Pancreas (tissue), 10 donors: ENCODE results near the gene KIF20B. TPM values are rescaled to one million over a fixed set of nuclear protein-coding genes. Genes with fewer than 3 reads are reported as not detected.

ENCODE experiments used
- ATAC-seq, 4 donors: fragments of 200-7000 bp; cut with Tn5 transposase; one replicate each; pipeline versions ENCODE4 v1.8.0 to v1.9.1; 2020; ENCODE audit warnings: mild to moderate bottlenecking in 4 of 4, moderate library complexity in 4 of 4
- DNase-seq, 6 donors: peaks; one replicate each; pipeline ENCODE4 v3.0.0-alpha.2; 2020
- FAIRE-seq: peaks from 2 replicates; lab custom pipeline; 2012; peaks lifted over from hg19 to GRCh38; lab: Jason Lieb, UNC
- H3K27ac ChIP-seq, 4 donors: fragments of 200-600 bp; sonication (generic); 1 replicate in 3 of 4; 2 replicates in 1 of 4; pipeline versions ENCODE4 v1.5.0 to v1.8.0; 2020
- H3K27me3 ChIP-seq, 4 donors: fragments of 200-600 bp; one replicate each; pipeline ENCODE4 v1.8.0; 2021
- H3K36me3 ChIP-seq, 3 donors: fragments of 200-600 bp; sonication (generic) in 1 of 3; one replicate each; pipeline versions ENCODE4 v1.5.0 to v1.8.0; 2020 to 2021
- H3K4me1 ChIP-seq, 3 donors: fragments of 200-600 bp; one replicate each; pipeline ENCODE4 v1.8.0; 2021
- H3K4me3 ChIP-seq, 4 donors: fragments of 200-600 bp; sonication (generic) in 2 of 4; one replicate each; pipeline versions ENCODE4 v1.5.0 to v1.8.0; 2020 to 2021
- H3K9me3 ChIP-seq, 4 donors: fragments of 200-600 bp; one replicate each; pipeline ENCODE4 v1.8.0; 2021
- WGBS, 2 donors: extraction: QIAGEN DNeasy Blood & Tissue Kit; methylation state at CpG; one replicate each; pipeline ENCODE4 v1.1.7; 2013; 5-methylcytosine and 5-hydroxymethylcytosine counted together
- intact Hi-C, 3 donors: fragments of 100-400 bp; cut with DNase I; formaldehyde crosslinking; loops; one replicate each; pipeline versions ENCODE4 v1.11.1 to v1.14.2; 2022
- polyA plus RNA-seq, 2 donors: library from polyadenylated mRNA; stranded (reverse); fragments of 200-250 nt; gene quantifications; one replicate each; pipeline ENCODE4 v1.2.3, GENCODE V29; 2013
- total RNA-seq, 6 donors: library from RNA; stranded (reverse); fragmentation: NEBNext Ultra II Directional in 4 of 6; extraction: Animal tissue kit (Norgen Biotek cat#: 25700) in 4 of 6; gene quantifications; one replicate each; pipeline versions ENCODE4 v1.2.1 to v1.2.4, GENCODE V29; 2021 to 2023
- TF ChIP-seq, protein P1 (sequence below), 4 donors: fragments of 200-600 bp; sonication (generic) in 3 of 4; IDR thresholded peaks; one replicate each; pipeline versions ENCODE4 v1.5.0 to v1.8.0; 2021; ENCODE audit warnings: antibody characterized with exemption in 4 of 4
- donor health status: healthy with polysubstance abuse.
- donor health status: DM: no; HTN: no; CAD: no; lungs with moderate emphysema.
- donor health status: DM: no; HTN: no; CAD: no.
- donor health status: control.
- donor health status: control.
- donor health status: Bipolar disorder and iron deficiency.
- donor health status: DM: yes; HTN: yes; CAD: no.
- donor health status: DM: no; HTN: no; CAD: no.
- donor health status: DM: no; HTN: no; CAD: no.
- donor health status: DM: yes; HTN: yes; CAD: no.

Gene KIF20B
- total and polyA plus RNA-seq, 8 donors: 0.34 to 2.5 (median 1.3) TPM

DNA sequence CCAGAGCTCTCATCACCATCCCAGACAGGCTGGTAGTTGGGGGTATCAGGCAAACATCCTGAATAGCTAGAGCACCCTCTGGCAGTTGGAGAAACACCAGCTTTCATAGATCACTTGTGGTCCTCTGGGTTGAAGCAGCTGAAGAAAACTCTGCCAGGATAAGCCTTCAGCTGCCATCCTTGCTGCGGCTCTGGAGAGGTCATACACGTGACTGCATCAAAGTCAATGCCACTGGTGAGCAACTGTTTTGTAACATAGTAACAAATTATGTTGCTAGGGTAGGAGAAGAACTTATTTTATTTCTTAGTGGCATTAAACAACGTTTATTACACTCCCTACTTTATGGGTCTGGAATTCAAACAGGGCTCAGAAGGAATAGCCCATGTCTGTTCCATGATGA lies 37.2 kb upstream of the KIF20B start:
- WGBS, 2 donors: 58 to 61% methylated on average over 3 of the region's 3 CpGs
- Histone ChIP-seq H3K4me3 (no peak overlapping the region), H3K27ac (no peak overlapping the region), H3K27me3 (no peaks in the 10 kb centered on the region), H3K9me3 (no peaks in the 10 kb centered on the region), H3K4me1 (no peaks in the 10 kb centered on the region), H3K36me3 (no peaks in the 10 kb centered on the region)
- no peak for ATAC-seq
- no peak for DNase-seq
- TF ChIP-seq, protein P1, sequence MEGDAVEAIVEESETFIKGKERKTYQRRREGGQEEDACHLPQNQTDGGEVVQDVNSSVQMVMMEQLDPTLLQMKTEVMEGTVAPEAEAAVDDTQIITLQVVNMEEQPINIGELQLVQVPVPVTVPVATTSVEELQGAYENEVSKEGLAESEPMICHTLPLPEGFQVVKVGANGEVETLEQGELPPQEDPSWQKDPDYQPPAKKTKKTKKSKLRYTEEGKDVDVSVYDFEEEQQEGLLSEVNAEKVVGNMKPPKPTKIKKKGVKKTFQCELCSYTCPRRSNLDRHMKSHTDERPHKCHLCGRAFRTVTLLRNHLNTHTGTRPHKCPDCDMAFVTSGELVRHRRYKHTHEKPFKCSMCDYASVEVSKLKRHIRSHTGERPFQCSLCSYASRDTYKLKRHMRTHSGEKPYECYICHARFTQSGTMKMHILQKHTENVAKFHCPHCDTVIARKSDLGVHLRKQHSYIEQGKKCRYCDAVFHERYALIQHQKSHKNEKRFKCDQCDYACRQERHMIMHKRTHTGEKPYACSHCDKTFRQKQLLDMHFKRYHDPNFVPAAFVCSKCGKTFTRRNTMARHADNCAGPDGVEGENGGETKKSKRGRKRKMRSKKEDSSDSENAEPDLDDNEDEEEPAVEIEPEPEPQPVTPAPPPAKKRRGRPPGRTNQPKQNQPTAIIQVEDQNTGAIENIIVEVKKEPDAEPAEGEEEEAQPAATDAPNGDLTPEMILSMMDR (IDR thresholded peaks at IDR 0.05): no peak
- FAIRE-seq: no peak
- intact Hi-C loops: no loop called here

DNA sequence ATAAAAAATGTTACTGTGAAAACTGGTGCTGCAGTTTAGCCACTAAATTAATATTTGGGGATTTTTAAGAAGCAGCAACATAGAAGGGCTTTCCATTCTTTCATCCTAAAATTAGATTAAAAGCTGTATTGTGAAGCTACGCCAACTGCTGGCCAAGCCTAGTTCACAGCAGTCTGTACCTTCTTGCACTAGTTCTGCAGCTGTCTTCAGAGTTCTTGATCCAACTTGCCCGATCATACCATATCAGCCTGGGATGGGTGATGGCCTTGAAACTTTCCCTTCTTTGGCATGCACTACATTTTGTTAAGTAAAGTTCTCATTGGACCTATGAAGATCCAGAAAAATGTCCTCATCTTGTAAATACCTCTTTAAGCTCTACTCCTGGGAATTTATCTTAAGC lies 36.1 kb upstream of the KIF20B start:
- H3K27ac ChIP-seq: no peak overlapping the region
- intact Hi-C loops: no loop called here
- 56 to 67% methylated on average over 2 of the region's 2 CpGs for WGBS, 2 donors
- DNase-seq (no peak), FAIRE-seq (no peak), ATAC-seq (no peak)
- H3K9me3 ChIP-seq: no peaks in the 10 kb centered on the region
- no peaks in the 10 kb centered on the region for H3K27me3 ChIP-seq
- H3K36me3 ChIP-seq: no peaks in the 10 kb centered on the region
- TF ChIP-seq, protein P1 (IDR thresholded peaks at IDR 0.05): no peak
- H3K4me1 ChIP-seq: no peaks in the 10 kb centered on the region
- no peak overlapping the region for H3K4me3 ChIP-seq

DNA sequence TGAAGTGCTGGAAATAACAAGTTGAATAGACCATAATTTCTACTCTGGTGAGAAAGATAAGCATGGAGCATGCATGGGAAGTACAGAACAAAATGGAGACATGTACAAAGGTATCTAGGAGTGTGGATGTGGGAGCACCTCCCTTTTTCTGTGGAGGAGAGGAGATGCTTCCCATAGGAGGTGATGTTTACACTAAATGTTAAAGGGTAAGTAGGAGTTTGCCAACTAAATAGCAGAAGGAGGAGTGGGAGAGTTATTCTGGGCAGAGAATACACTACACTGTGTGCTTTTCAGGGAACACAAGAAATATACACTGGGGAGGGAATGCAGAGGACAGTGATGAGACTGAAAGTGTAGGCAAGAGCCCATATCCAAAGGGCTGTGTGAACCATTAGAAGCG lies 35.3 kb upstream of the KIF20B start:
- H3K36me3 ChIP-seq: no peaks in the 10 kb centered on the region
- no peak overlapping the region for H3K4me3 ChIP-seq
- intact Hi-C loops: no loop called here
- H3K27ac ChIP-seq: no peak overlapping the region
- WGBS, 2 donors: 94 to 97% methylated on average over 1 of the region's 1 CpG
- no peaks in the 10 kb centered on the region for H3K9me3 ChIP-seq
- H3K4me1 ChIP-seq: no peaks in the 10 kb centered on the region
- no peaks in the 10 kb centered on the region for H3K27me3 ChIP-seq
- TF ChIP-seq, protein P1 (IDR thresholded peaks at IDR 0.05): no peak
- FAIRE-seq (no peak), ATAC-seq (no peak), DNase-seq (no peak)

DNA sequence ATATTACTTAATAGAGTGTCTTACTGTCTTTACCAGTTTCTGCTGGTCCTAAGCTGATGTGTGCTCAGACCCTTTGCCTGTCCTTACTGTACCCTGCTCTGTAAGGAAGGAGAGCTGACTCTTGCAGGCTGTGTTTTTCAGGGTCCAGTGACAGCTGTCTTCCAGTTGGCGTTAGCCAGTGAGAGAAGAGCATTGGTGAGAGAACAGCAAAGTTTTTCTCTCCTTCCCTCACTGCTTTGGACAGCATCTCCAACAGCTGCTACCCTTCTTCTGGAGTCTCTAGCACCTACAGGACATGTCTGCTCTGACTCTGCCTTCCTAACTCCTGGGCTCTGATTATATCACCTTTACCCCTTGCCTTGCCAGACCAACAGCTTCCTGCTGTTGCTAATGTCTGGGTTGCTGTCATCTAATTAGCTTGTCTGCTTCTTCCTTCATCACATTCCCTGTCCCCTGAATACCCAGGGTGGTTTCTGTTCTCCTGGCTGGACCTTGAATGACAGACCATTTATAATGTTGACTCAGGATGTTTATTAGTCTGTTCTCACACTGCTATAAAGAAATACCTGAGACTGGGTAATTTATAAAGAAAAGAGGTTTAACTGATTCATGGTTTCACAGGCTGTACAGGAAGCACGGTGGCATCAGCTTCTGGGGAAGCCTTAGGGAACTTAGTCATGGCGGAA lies 32.9 kb upstream of the KIF20B start:
- no peak for FAIRE-seq
- TF ChIP-seq, protein P1 (IDR thresholded peaks at IDR 0.05): no peak
- 90 to 91% methylated on average over 3 of the region's 3 CpGs for WGBS, 2 donors
- no peak overlapping the region for H3K27ac ChIP-seq
- H3K27me3 ChIP-seq: no peaks in the 10 kb centered on the region
- no peak for ATAC-seq
- no peak overlapping the region for H3K4me3 ChIP-seq
- DNase-seq: no peak
- no peaks in the 10 kb centered on the region for H3K4me1 ChIP-seq
- no peaks in the 10 kb centered on the region for H3K36me3 ChIP-seq
- H3K9me3 ChIP-seq: no peaks in the 10 kb centered on the region
- intact Hi-C loops: no loop called here

DNA sequence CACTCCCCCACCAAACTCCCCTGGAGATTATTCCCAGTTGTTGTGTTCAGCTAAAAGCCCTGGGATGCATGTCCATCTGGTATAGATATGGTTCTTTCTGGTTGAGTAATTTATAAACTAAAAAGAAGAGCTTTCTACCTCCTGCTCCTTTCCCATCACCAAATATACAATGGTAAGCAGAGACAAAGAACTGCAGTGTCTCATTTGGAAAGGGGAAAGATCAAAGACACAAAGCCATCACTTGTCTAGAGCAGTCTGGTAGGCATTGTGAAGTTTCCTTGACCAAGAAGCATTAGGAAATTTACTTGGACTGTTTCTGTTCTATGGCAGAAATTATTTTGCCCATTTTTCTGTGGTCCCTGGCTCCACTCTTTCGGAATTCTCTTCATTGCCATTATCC lies 31.4 kb upstream of the KIF20B start:
- no peak for FAIRE-seq
- 91 to 92% methylated on average over 1 of the region's 1 CpG for WGBS, 2 donors

More for the DNA sequence above, 31.4 kb upstream of the KIF20B start:
- Histone ChIP-seq H3K27ac (no peak overlapping the region), H3K36me3 (no peaks in the 10 kb centered on the region), H3K9me3 (no peaks in the 10 kb centered on the region), H3K27me3 (no peaks in the 10 kb centered on the region), H3K4me1 (no peaks in the 10 kb centered on the region), H3K4me3 (no peak overlapping the region)
- DNase-seq: no peak
- intact Hi-C loops: no loop called here
- TF ChIP-seq, protein P1 (IDR thresholded peaks at IDR 0.05): no peak
- ATAC-seq: no peak
